H9 (cell line): ENCODE data around the gene FRAS1. TPM values are rescaled to one million over a fixed set of nuclear protein-coding genes. Genes with fewer than 3 reads are reported as not detected.

Source experiments
- DNase-seq: peaks from one replicate; pipeline ENCODE4 v3.0.0-alpha.2; 2017
- H2AFZ ChIP-seq: one replicate; pipeline ENCODE4 v1.6.1; 2013; ENCODE audit warnings: mild to moderate bottlenecking, low read length, control low read depth, moderate library complexity
- H2AK5ac ChIP-seq: 2 replicates; pipeline ENCODE4 v1.6.1; 2013; ENCODE audit warnings: low read length, control low read depth, mixed read lengths; ENCODE audit not compliant: insufficient read length
- H2BK120ac ChIP-seq: one replicate; pipeline ENCODE4 v1.6.1; 2013; ENCODE audit warnings: low read depth, mild to moderate bottlenecking, low read length, control low read depth, inconsistent platforms; ENCODE audit not compliant: poor library complexity, severe bottlenecking
- H2BK12ac ChIP-seq: 2 replicates; pipeline ENCODE4 v1.6.1; 2013; ENCODE audit warnings: low read length, control low read depth, mixed read lengths, low read depth; ENCODE audit not compliant: insufficient read length
- H2BK15ac ChIP-seq: 2 replicates; pipeline ENCODE4 v1.6.1; 2013; ENCODE audit warnings: low read depth, low read length, control low read depth
- H2BK20ac ChIP-seq: one replicate; pipeline ENCODE4 v1.6.1; 2013; ENCODE audit warnings: low read depth, mild to moderate bottlenecking, low read length, control low read depth, inconsistent platforms; ENCODE audit not compliant: poor library complexity, severe bottlenecking
- H2BK5ac ChIP-seq: 2 replicates; pipeline ENCODE4 v1.6.1; 2013; ENCODE audit warnings: low read length, control low read depth, mixed read lengths; ENCODE audit not compliant: insufficient read length
- H3K14ac ChIP-seq: 2 replicates; pipeline ENCODE4 v1.6.1; 2013; ENCODE audit warnings: low read length, control low read depth; ENCODE audit not compliant: insufficient read depth
- H3K18ac ChIP-seq: 2 replicates; pipeline ENCODE4 v1.6.1; 2013; ENCODE audit warnings: low read depth, mild to moderate bottlenecking, mixed read lengths, low read length, control low read depth; ENCODE audit not compliant: insufficient read length
- H3K23ac ChIP-seq: 2 replicates; pipeline ENCODE4 v1.6.1; 2013; ENCODE audit warnings: low read length, control low read depth, mixed read lengths, low read depth; ENCODE audit not compliant: insufficient read length
- H3K23me2 ChIP-seq: 2 replicates; pipeline ENCODE4 v1.6.1; 2013; ENCODE audit warnings: low read depth, mild to moderate bottlenecking, mixed read lengths, low read length, control low read depth; ENCODE audit not compliant: insufficient read length, poor library complexity, severe bottlenecking
- H3K27ac ChIP-seq: 2 replicates; pipeline ENCODE4 v1.5.1; 2013; ENCODE audit warnings: low read length, control low read depth, mixed read lengths, low read depth; ENCODE audit not compliant: insufficient read length
- H3K27me3 ChIP-seq: 2 replicates; pipeline ENCODE4 v1.6.1; 2013; ENCODE audit warnings: low read length, control low read depth, inconsistent platforms; ENCODE audit not compliant: insufficient read depth
- H3K4ac ChIP-seq: 2 replicates; pipeline ENCODE4 v1.6.1; 2013; ENCODE audit warnings: low read depth, mild to moderate bottlenecking, control low read depth, inconsistent platforms, low read length, moderate library complexity
- H3K4me1 ChIP-seq: 2 replicates; pipeline ENCODE4 v1.6.1; 2013; ENCODE audit warnings: low read length, control low read depth, inconsistent platforms; ENCODE audit not compliant: insufficient read depth
- H3K4me2 ChIP-seq: 2 replicates; pipeline ENCODE4 v1.6.1; 2013; ENCODE audit warnings: low read length, control low read depth, mixed read lengths; ENCODE audit not compliant: insufficient read length, insufficient read depth
- H3K56ac ChIP-seq: 2 replicates; pipeline ENCODE4 v1.6.1; 2013; ENCODE audit warnings: low read depth, mild to moderate bottlenecking, mixed read lengths, low read length, control low read depth; ENCODE audit not compliant: insufficient read length
- H3K79me1 ChIP-seq: 2 replicates; pipeline ENCODE4 v1.6.1; 2013; ENCODE audit warnings: low read depth, mild to moderate bottlenecking, moderate library complexity, low read length, control low read depth, inconsistent platforms; ENCODE audit not compliant: insufficient read depth, poor library complexity, severe bottlenecking
- H3K79me2 ChIP-seq: 2 replicates; pipeline ENCODE4 v1.6.1; 2013; ENCODE audit warnings: low read length, control low read depth, inconsistent platforms; ENCODE audit not compliant: insufficient read depth
- H3K9ac ChIP-seq: 2 replicates; pipeline ENCODE4 v1.6.1; 2013; ENCODE audit warnings: low read length, control low read depth, mixed read lengths; ENCODE audit not compliant: insufficient read length; ENCODE audit errors: extremely low read depth
- H3K9me3 ChIP-seq: one replicate; pipeline ENCODE4 v1.6.1; 2013; ENCODE audit warnings: low read depth, low read length, inconsistent platforms; ENCODE audit not compliant: control insufficient read depth
- H3T11ph ChIP-seq: one replicate; pipeline ENCODE4 v1.6.1; 2013; ENCODE audit warnings: mild to moderate bottlenecking, low read length, control low read depth, inconsistent platforms
- H4K20me1 ChIP-seq: one replicate; pipeline ENCODE4 v1.6.1; 2013; ENCODE audit not compliant: control insufficient read depth, insufficient read length, insufficient read depth
- H4K5ac ChIP-seq: 2 replicates; pipeline ENCODE4 v1.6.1; 2013; ENCODE audit warnings: low read depth, mild to moderate bottlenecking, mixed read lengths, low read length, control low read depth; ENCODE audit not compliant: insufficient read length
- H4K8ac ChIP-seq: replicated peaks from 2 replicates; pipeline ENCODE4 v1.6.1; 2013; ENCODE audit warnings: low read length, control low read depth, mixed read lengths, low read depth; ENCODE audit not compliant: insufficient read length
- H4K91ac ChIP-seq: 2 replicates; pipeline ENCODE4 v1.6.1; 2013; ENCODE audit warnings: low read depth, mild to moderate bottlenecking, moderate library complexity, mixed read lengths, low read length, control low read depth; ENCODE audit not compliant: insufficient read length
- H3K27ac Mint-ChIP-seq, 3 experiments: 2 replicates in 2 of 3; 3 replicates in 1 of 3; pipeline ENCODE4 v1.8.0; 2020 to 2021; ENCODE audit warnings: mixed read lengths in 3 of 3, mild to moderate bottlenecking in 1 of 3, moderate library complexity in 1 of 3
- H3K27me3 Mint-ChIP-seq: 2 replicates; pipeline ENCODE4 v1.8.0; 2021; ENCODE audit warnings: low read depth, mild to moderate bottlenecking, moderate library complexity, mixed read lengths
- H3K36me3 Mint-ChIP-seq, 3 experiments: 2 replicates in 2 of 3; 3 replicates in 1 of 3; pipeline ENCODE4 v1.8.0; 2020 to 2021; ENCODE audit warnings: low read depth in 3 of 3, mixed read lengths in 3 of 3; ENCODE audit not compliant: insufficient read depth in 1 of 3
- H3K4me1 Mint-ChIP-seq, 2 experiments: 2 replicates each; pipeline ENCODE4 v1.8.0; 2020; ENCODE audit warnings: mixed read lengths in 2 of 2
- H3K4me3 Mint-ChIP-seq, 2 experiments: 2 replicates in 1 of 2; 3 replicates in 1 of 2; pipeline ENCODE4 v1.8.0; 2020 to 2021; ENCODE audit warnings: mild to moderate bottlenecking in 2 of 2, mixed read lengths in 2 of 2, moderate library complexity in 1 of 2
- H3K9me3 Mint-ChIP-seq, 2 experiments: 2 replicates in 1 of 2; 3 replicates in 1 of 2; pipeline ENCODE4 v1.8.0; 2020; ENCODE audit warnings: mild to moderate bottlenecking in 2 of 2, mixed read lengths in 2 of 2, moderate library complexity in 1 of 2
- CTCF ChIP-seq: fragments of 200-600 bp; sonication (generic); conservative IDR thresholded peaks from 3 replicates; pipeline ENCODE4 v1.8.0; 2021; ENCODE audit warnings: antibody characterized with exemption, mild to moderate bottlenecking
- WGBS: extraction: QIAGEN DNeasy Blood & Tissue Kit; methylation state at CpG from one replicate; pipeline ENCODE4 v1.1.7; 2013; ENCODE audit warnings: missing lambda C conversion rate, low lambda C conversion rate, mixed read lengths; ENCODE audit not compliant: insufficient read length; ENCODE audit errors: extremely low coverage; 5-methylcytosine and 5-hydroxymethylcytosine counted together
- total RNA-seq: library from RNA; stranded (reverse); gene quantifications from 2 replicates; pipeline ENCODE4 v1.2.1, GENCODE V29; 2021

The FRAS1 gene
- total RNA-seq, 1 experiment from 2014 or later: 58.5 TPM

DNA sequence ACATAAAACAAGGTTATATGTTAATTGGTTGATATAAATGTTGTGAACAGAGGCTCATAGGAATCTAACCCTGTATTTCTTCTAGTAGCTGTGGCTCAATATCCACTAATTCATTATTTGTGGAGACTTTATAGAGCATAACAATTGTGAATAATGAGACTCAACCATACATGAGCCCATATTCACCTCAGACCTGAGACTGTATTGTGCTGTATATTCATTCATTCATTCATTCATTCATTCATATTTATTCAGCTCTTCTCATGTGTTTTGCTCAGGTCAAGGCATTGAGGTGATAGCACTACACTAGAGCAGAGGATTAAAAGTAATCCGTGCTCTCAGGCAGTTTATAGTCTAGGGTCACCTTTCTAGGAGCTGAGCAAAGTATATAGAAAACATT, 470.0 kb downstream of the FRAS1 start:
- H3K4me1 Mint-ChIP-seq: no peaks in the 10 kb centered on the region
- Histone ChIP-seq H4K5ac (no peak overlapping the region), H3K27me3 (no peaks in the 10 kb centered on the region), H3K23me2 (no peaks in the 10 kb centered on the region), H4K20me1 (no peaks in the 10 kb centered on the region), H2BK20ac (no peak overlapping the region), H3K79me1 (no peaks in the 10 kb centered on the region), H2BK15ac (no peak overlapping the region), H2BK12ac (no peak overlapping the region), H4K8ac (no peak overlapping the region), H2BK5ac (no peak overlapping the region), H2AK5ac (no peak overlapping the region), H3T11ph (no peak overlapping the region), H3K14ac (no peak overlapping the region), H2AFZ (no peak overlapping the region), H3K27ac (no peak overlapping the region), H3K4me2 (no peak overlapping the region), H3K23ac (no peak overlapping the region), H2BK120ac (no peak overlapping the region), H3K9me3 (no peaks in the 10 kb centered on the region), H3K18ac (no peak overlapping the region), H3K4ac (no peak overlapping the region), H4K91ac (no peak overlapping the region), H3K9ac (no peak overlapping the region), H3K4me1 (no peaks in the 10 kb centered on the region), H3K79me2 (no peaks in the 10 kb centered on the region), H3K56ac (no peak overlapping the region)
- H3K4me3 Mint-ChIP-seq: no peak overlapping the region
- TF ChIP-seq CTCF: no peak
- DNase-seq: no peak
- no CpG with 5 or more reads among the region's 1 CpG for WGBS
- no peaks in the 10 kb centered on the region for H3K27me3 Mint-ChIP-seq
- no peak overlapping the region for H3K27ac Mint-ChIP-seq
- H3K9me3 Mint-ChIP-seq: no peaks in the 10 kb centered on the region
- peaks cover 12 to 32% (median 19%) of the 10 kb centered on the region in 3 experiments; a peak in 6 of 7 replicates for H3K36me3 Mint-ChIP-seq
